ENCODE data around the gene ZHX3. TPM values are rescaled to one million over a fixed set of nuclear protein-coding genes. Genes with fewer than 3 reads are reported as not detected.
A peak's percentile ranks its signal among the peaks of the same experiment; 100 is the strongest.

ZHX3 gene
- total and polyA plus RNA-seq, 11 donors: 10.9 to 43.9 (median 32.3) TPM

DNA sequence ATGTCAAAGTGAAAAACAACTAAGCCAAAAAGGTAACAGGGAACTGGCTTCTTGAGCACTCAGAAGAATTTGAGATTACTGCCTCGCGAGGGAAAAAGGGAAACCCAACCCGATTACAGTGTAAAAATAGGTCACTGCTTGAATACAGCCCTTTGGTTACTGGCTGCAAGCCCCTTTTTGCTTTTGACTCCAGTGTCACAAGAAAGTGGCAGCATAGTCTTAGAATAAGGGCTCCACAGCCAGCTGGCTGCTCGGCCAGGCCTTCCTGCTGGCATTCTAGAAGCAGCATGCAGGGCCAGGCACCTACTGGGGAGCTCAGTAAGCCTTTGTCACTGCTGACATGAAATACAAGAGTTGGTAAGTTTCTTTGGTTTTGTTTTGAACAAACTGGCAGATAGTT lies 83.0 kb downstream of the ZHX3 start:
- ATAC-seq (peak; percentile 26 to 47 (median 31)), DNase-seq (peak in 3 of 5 donors; percentile 23 to 53 (median 50))
- peak overlapping the region; percentile 41 to 83 (median 76) for H3K27ac ChIP-seq
- intact Hi-C loops (cut with DNase I): loop anchor here in 6 of 10 donors (1.0 to 5.0 kb wide), 5 partner anchors 55 to 103 kb away; partner anchors contain the start of genes PLCG1 (in 2 of the 6) and ZHX3 (in 1 of the 6)
- H3K4me1 ChIP-seq: peaks cover 15 to 57% (median 40%) of the 10 kb centered on the region in 12 donors
- no peaks in the 10 kb centered on the region for H3K36me3 ChIP-seq
- no peaks in the 10 kb centered on the region for H3K27me3 ChIP-seq
- WGBS, 4 donors: 6 to 15% (median 7%) methylated on average over 4 of the region's 4 CpGs
- no peak overlapping the region for H3K4me3 ChIP-seq
- no peak for TF ChIP-seq POLR2A (IDR thresholded peaks at IDR 0.05)
- no peak for TF ChIP-seq CTCF (IDR thresholded peaks at IDR 0.05)
- no peaks in the 10 kb centered on the region for H3K9me3 ChIP-seq

GRCh38 chr20:41234041-41234440 lies 83.5 kb downstream of the ZHX3 start:
- intact Hi-C loops (cut with DNase I): loop anchor here in 6 of 10 donors (1.0 to 5.0 kb wide), 5 partner anchors 55 to 103 kb away; partner anchors contain the start of genes PLCG1 (in 2 of the 6) and ZHX3 (in 1 of the 6)
- Histone ChIP-seq H3K9me3 (no peaks in the 10 kb centered on the region), H3K27me3 (no peaks in the 10 kb centered on the region), H3K4me1 (peaks cover 15 to 61% (median 43%) of the 10 kb centered on the region in 12 donors), H3K27ac (peak overlapping the region; percentile 41 to 83 (median 76)), H3K4me3 (no peak overlapping the region), H3K36me3 (no peaks in the 10 kb centered on the region)
- WGBS, 4 donors: 86 to 95% (median 88%) methylated on average over 3 of the region's 3 CpGs
- DNase-seq (no peak), ATAC-seq (no peak)
- no peak for TF ChIP-seq CTCF (IDR thresholded peaks at IDR 0.05)
- TF ChIP-seq POLR2A (IDR thresholded peaks at IDR 0.05): no peak

GRCh38 chr20:41232973-41233926 lies 84.3 kb downstream of the ZHX3 start:
- H3K36me3 ChIP-seq: no peaks in the 10 kb centered on the region
- ATAC-seq (peak in 3 of 4 donors; percentile 35 to 62 (median 55)), DNase-seq (no peak)
- intact Hi-C loops (cut with DNase I): loop anchor here in 9 of 10 donors (1.0 to 5.0 kb wide), 12 partner anchors 56 to 108 kb away; partner anchors contain the start of genes LPIN3 (in 3 of the 9), PLCG1 (in 3 of the 9) and ZHX3 (in 2 of the 9)
- H3K4me1 ChIP-seq: peaks cover 15 to 68% (median 50%) of the 10 kb centered on the region in 12 donors
- WGBS, 4 donors: 67 to 75% (median 72%) methylated on average over 6 of the region's 6 CpGs
- TF ChIP-seq CTCF (IDR thresholded peaks at IDR 0.05): no peak
- TF ChIP-seq POLR2A (IDR thresholded peaks at IDR 0.05): no peak
- no peaks in the 10 kb centered on the region for H3K9me3 ChIP-seq
- H3K27ac ChIP-seq: peak overlapping the region; percentile 41 to 83 (median 76)
- no peaks in the 10 kb centered on the region for H3K27me3 ChIP-seq
- H3K4me3 ChIP-seq: peak overlapping the region in 3 of 12 donors; percentile 18 to 33 (median 31)

DNA sequence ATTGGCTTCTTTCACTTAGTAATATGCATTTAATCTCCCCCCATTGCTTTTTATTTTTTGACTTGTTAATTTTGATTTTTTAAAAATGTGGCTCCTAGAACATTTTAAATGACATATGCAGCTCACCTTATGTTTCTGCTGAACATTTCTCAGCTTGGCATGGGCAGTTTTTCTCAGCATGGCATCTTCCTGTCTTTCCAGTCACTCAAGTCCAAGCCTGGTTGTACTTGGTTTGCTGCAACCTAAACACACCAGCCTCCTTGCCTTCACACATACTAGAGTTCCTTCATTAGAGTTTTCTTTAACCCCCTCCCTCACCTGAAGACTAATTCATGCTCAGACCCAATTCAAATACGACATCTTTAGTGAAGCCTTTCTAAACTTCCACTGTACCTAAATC lies 86.4 kb downstream of the ZHX3 start:
- Histone ChIP-seq H3K36me3 (no peaks in the 10 kb centered on the region), H3K27me3 (no peaks in the 10 kb centered on the region), H3K4me1 (peaks cover 15 to 72% (median 52%) of the 10 kb centered on the region in 12 donors), H3K4me3 (no peak overlapping the region), H3K9me3 (no peaks in the 10 kb centered on the region), H3K27ac (peak overlapping the region in 4 of 12 donors; percentile 60 to 83 (median 79))
- ATAC-seq (no peak), DNase-seq (no peak)
- intact Hi-C loops (cut with DNase I): loop anchor here in 5 of 10 donors (1.0 to 5.0 kb wide), 5 partner anchors 56 to 106 kb away; partner anchors contain the start of genes PLCG1 (in 2 of the 5) and ZHX3 (in 1 of the 5)
- TF ChIP-seq POLR2A (IDR thresholded peaks at IDR 0.05) (no peak), CTCF (IDR thresholded peaks at IDR 0.05) (no peak)
- WGBS, 4 donors: 94 to 100% (median 98%) methylated on average over 1 of the region's 1 CpG

Measured in heart left ventricle (tissue), 16 donors.